Parathyroid adenoma (tissue), 2 donors: Measurements from ENCODE around the gene UBXN11.

Source experiments
- H2AFZ ChIP-seq: fragments of 300-600 bp; sonication (generic); one replicate; pipeline ENCODE4 v1.7.0; 2017; ENCODE audit warnings: antibody characterized with exemption, mild to moderate bottlenecking
- H3K27ac ChIP-seq: fragments of 300-600 bp; sonication (generic); one replicate; pipeline ENCODE4 v1.7.0; 2017
- H3K27me3 ChIP-seq: fragments of 300-600 bp; sonication (generic); one replicate; pipeline ENCODE4 v1.7.0; 2017; ENCODE audit warnings: low read length; ENCODE audit not compliant: control insufficient read depth, insufficient read depth
- H3K36me3 ChIP-seq: fragments of 300-600 bp; sonication (generic); one replicate; pipeline ENCODE4 v1.7.0; 2017; ENCODE audit warnings: low read length; ENCODE audit not compliant: control insufficient read depth, insufficient read depth
- H3K4me1 ChIP-seq: fragments of 300-600 bp; sonication (generic); one replicate; pipeline ENCODE4 v1.7.0; 2017; ENCODE audit warnings: control low read depth
- H3K4me2 ChIP-seq: fragments of 300-600 bp; sonication (generic); one replicate; pipeline ENCODE4 v1.7.0; 2017; ENCODE audit warnings: low read length
- H3K4me3 ChIP-seq: fragments of 300-600 bp; sonication (generic); one replicate; pipeline ENCODE4 v1.7.0; 2017; ENCODE audit warnings: low read depth, low read length
- H3K79me2 ChIP-seq: fragments of 300-600 bp; sonication (generic); one replicate; pipeline ENCODE4 v1.7.0; 2017; ENCODE audit warnings: control low read depth
- H3K9ac ChIP-seq: fragments of 300-600 bp; sonication (generic); one replicate; pipeline ENCODE4 v1.7.0; 2017; ENCODE audit warnings: mild to moderate bottlenecking
- H3K9me3 ChIP-seq: fragments of 300-600 bp; sonication (generic); one replicate; pipeline ENCODE4 v1.7.0; 2017; ENCODE audit warnings: low read length; ENCODE audit not compliant: control insufficient read depth
- TF ChIP-seq, protein P1 (sequence below): fragments of 300-600 bp; sonication (generic); IDR thresholded peaks from one replicate; pipeline ENCODE4 v1.7.0; 2017; ENCODE audit warnings: antibody characterized with exemption, mild to moderate bottlenecking
- donor health status: primary hyperparathyroidism.

The UBXN11 gene

DNA sequence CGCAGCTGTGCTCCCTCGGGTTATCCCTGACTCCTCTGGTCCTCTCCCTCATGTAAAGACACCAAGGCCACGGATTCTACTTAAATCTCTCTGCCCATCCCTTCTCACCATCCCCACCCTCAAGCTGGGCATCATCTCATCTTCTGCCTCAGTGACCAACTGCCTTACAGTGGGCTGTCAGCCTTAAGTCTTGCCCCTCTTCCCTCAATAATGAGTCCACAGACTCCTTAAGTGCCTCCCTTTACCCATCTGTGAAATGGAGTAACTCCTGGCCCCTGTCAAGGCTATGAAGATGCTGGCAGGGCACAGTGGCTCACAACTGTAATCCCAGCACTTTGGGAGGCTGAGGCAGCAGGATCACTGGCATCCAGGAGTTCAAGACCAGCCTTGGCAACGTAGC, 14.5 kb downstream of the UBXN11 start:
- Histone ChIP-seq H3K27me3 (no peaks in the 10 kb centered on the region), H3K4me2 (no peak overlapping the region), H3K4me3 (no peak overlapping the region), H3K36me3 (no peaks in the 10 kb centered on the region), H3K4me1 (no peaks in the 10 kb centered on the region), H3K9me3 (no peaks in the 10 kb centered on the region), H3K9ac (no peak overlapping the region), H3K27ac (no peak overlapping the region), H3K79me2 (no peaks in the 10 kb centered on the region), H2AFZ (no peak overlapping the region)
- TF ChIP-seq, protein P1, sequence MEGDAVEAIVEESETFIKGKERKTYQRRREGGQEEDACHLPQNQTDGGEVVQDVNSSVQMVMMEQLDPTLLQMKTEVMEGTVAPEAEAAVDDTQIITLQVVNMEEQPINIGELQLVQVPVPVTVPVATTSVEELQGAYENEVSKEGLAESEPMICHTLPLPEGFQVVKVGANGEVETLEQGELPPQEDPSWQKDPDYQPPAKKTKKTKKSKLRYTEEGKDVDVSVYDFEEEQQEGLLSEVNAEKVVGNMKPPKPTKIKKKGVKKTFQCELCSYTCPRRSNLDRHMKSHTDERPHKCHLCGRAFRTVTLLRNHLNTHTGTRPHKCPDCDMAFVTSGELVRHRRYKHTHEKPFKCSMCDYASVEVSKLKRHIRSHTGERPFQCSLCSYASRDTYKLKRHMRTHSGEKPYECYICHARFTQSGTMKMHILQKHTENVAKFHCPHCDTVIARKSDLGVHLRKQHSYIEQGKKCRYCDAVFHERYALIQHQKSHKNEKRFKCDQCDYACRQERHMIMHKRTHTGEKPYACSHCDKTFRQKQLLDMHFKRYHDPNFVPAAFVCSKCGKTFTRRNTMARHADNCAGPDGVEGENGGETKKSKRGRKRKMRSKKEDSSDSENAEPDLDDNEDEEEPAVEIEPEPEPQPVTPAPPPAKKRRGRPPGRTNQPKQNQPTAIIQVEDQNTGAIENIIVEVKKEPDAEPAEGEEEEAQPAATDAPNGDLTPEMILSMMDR = no peak

DNA sequence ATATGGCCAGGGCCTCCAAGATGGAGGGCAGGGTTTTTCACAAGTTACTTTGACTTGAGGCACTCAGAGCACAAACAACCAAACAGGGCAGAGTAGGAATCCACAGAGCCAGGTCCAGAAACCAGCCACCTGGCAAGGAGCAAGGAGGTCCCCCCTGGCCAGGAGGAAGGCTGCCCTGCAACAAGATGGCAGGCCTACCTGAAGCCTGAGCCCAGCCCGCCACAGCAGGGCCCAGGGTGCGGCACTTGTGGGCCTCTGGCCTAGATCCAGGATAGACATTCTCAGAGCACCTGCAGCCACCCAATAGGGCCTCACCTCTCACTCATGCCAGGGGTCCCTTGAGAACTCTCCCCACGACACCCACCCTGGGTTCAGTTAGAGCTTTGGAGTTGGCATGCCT, 15.0 kb downstream of the UBXN11 start:
- no peaks in the 10 kb centered on the region for H3K79me2 ChIP-seq
- H3K9ac ChIP-seq = no peak overlapping the region
- H3K4me3 ChIP-seq = no peak overlapping the region
- H3K4me1 ChIP-seq = no peaks in the 10 kb centered on the region
- H3K27ac ChIP-seq = no peak overlapping the region
- no peaks in the 10 kb centered on the region for H3K36me3 ChIP-seq
- no peak overlapping the region for H3K4me2 ChIP-seq
- H2AFZ ChIP-seq = no peak overlapping the region
- H3K27me3 ChIP-seq = no peaks in the 10 kb centered on the region
- TF ChIP-seq, protein P1 = no peak
- no peaks in the 10 kb centered on the region for H3K9me3 ChIP-seq

DNA sequence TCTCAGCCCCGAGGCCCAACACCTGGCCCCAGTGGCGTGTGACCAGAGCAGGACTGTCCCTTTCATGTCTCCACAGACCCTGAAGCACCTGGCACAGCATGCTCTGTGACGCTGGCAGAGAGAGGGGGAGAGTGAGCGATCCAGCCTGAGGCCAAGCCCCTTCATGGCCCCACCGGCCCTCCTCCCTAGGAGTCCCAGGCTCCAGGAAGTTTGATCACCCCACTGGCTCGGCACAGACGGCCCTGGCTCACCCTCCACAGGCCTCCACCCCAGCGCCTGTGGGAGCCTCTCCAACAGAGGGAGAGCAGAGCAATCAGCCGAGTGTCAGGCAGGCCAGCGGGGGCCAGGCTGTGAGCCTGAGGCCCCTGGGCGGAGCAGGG, 15.6 kb downstream of the UBXN11 start:
- Histone ChIP-seq H3K27me3 (no peaks in the 10 kb centered on the region), H2AFZ (no peak overlapping the region), H3K79me2 (no peaks in the 10 kb centered on the region), H3K4me3 (no peak overlapping the region), H3K36me3 (no peaks in the 10 kb centered on the region), H3K4me1 (no peaks in the 10 kb centered on the region), H3K9ac (no peak overlapping the region), H3K27ac (no peak overlapping the region), H3K4me2 (no peak overlapping the region), H3K9me3 (no peaks in the 10 kb centered on the region)
- TF ChIP-seq, protein P1 = no peak

DNA sequence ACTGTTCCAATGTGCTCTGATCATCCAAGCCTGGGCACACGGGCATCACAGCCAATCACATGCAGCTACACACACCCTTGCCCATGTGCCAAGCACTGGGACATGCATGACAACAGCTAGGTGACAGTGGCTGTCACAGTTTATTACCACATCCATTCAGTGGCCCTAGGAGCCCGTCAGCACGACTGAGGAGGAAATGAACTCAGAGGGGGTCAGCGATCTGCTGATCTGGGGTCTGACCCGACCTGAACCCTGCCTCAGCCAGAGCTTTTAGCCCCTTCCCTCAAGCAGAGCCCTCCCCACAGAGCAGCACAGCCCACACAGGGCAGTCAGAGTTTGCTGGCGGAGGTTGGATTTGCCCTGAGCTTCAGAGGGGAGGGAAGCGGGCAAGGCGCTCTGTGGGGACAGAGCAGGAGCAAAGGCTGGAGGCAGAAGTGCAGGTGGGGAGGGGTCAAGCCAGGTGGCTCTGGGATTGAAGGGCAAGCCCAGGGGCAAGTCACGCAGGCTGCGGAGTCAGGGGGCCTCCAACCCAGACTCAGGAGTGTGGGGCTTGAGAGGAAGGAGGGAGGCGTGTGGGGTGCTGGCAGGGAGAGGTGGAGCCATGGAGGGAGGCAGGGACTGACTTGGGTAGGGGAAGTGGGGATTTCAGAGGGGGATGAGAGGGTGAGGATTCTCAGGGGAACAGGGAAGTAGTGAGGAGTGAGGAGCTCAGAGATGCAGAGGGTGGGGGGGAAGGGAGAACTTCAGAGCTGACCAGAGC, 16.1 kb downstream of the UBXN11 start:
- TF ChIP-seq, protein P1 = no peak
- H3K36me3 ChIP-seq = no peaks in the 10 kb centered on the region
- no peaks in the 10 kb centered on the region for H3K4me1 ChIP-seq
- H3K79me2 ChIP-seq = no peaks in the 10 kb centered on the region
- no peak overlapping the region for H3K9ac ChIP-seq
- no peaks in the 10 kb centered on the region for H3K27me3 ChIP-seq
- H2AFZ ChIP-seq = no peak overlapping the region
- no peak overlapping the region for H3K27ac ChIP-seq
- H3K4me2 ChIP-seq = no peak overlapping the region
- H3K9me3 ChIP-seq = no peaks in the 10 kb centered on the region
- no peak overlapping the region for H3K4me3 ChIP-seq
